ENCODE data around the gene OXCT1. TPM values are rescaled to one million over a fixed set of nuclear protein-coding genes. Genes with fewer than 3 reads are reported as not detected.
"Not testable (repeated sequence)": the region's sequence is repeated elsewhere in the genome, so short reads cannot be mapped to it uniquely, and the experiment has no call there.

Gene OXCT1
- total RNA-seq, 1 donor from 2014 or later, result 22.0 TPM

- TF ChIP-seq CTCF (conservative IDR thresholded peaks at IDR 0.05; ENCODE audit: low read depth, low read length), result no peak
- no peak for DNase-seq (ENCODE audit: low read depth)
- no peak overlapping the region for H3K4me3 ChIP-seq (ENCODE audit: low read depth, low read length)
Measured at GRCh38 chr5:41738710-41739354, 131.4 kb downstream of the OXCT1 start.

GRCh38 chr5:41736641-41737040 lies 133.6 kb downstream of the OXCT1 start:
- TF ChIP-seq CTCF (conservative IDR thresholded peaks at IDR 0.05; ENCODE audit: low read depth, low read length), result no peak
- no peak for DNase-seq (ENCODE audit: low read depth)
- H3K4me3 ChIP-seq (ENCODE audit: low read depth, low read length), result no peak overlapping the region

- no peak overlapping the region for H3K4me3 ChIP-seq (ENCODE audit: low read depth, low read length)
- no peak for DNase-seq (ENCODE audit: low read depth)
- TF ChIP-seq CTCF (conservative IDR thresholded peaks at IDR 0.05; ENCODE audit: low read depth, low read length), result no peak
Measured at GRCh38 chr5:41735213-41735612, 135.0 kb downstream of the OXCT1 start.

GRCh38 chr5:41729381-41729780 lies 140.8 kb downstream of the OXCT1 start:
- not testable (repeated sequence) for DNase-seq (ENCODE audit: low read depth); H3K4me3 ChIP-seq (ENCODE audit: low read depth, low read length)

- no peak overlapping the region for H3K4me3 ChIP-seq (ENCODE audit: low read depth, low read length)
- DNase-seq (ENCODE audit: low read depth), result no peak
- TF ChIP-seq CTCF (conservative IDR thresholded peaks at IDR 0.05; ENCODE audit: low read depth, low read length), result no peak
Measured at GRCh38 chr5:41728281-41728680, 141.9 kb downstream of the OXCT1 start.

GRCh38 chr5:41722359-41722950 lies 147.8 kb downstream of the OXCT1 start:
- DNase-seq (ENCODE audit: low read depth), result no peak
- no peak overlapping the region for H3K4me3 ChIP-seq (ENCODE audit: low read depth, low read length)
- peak; percentile 62 for TF ChIP-seq CTCF (conservative IDR thresholded peaks at IDR 0.05; ENCODE audit: low read depth, low read length)

- H3K4me3 ChIP-seq (ENCODE audit: low read depth, low read length), result no peak overlapping the region
- TF ChIP-seq CTCF (conservative IDR thresholded peaks at IDR 0.05; ENCODE audit: low read depth, low read length), result no peak
- DNase-seq (ENCODE audit: low read depth), result no peak
Measured at GRCh38 chr5:41721516-41721915, 148.7 kb downstream of the OXCT1 start.

Data from epithelial cell of proximal tubule (primary cell).